Lung (tissue), 12 donors: ENCODE results near the gene PTPRB. TPM values are rescaled to one million over a fixed set of nuclear protein-coding genes. Genes with fewer than 3 reads are reported as not detected.
A peak's percentile ranks its signal among the peaks of the same experiment; 100 is the strongest.

Source experiments
- ATAC-seq: fragments of 200-7000 bp; cut with Tn5 transposase; one replicate; pipeline ENCODE4 v1.9.1; 2020; ENCODE audit warnings: moderate number of reproducible peaks; ENCODE audit not compliant: insufficient read depth, low FRiP score
- DNase-seq, 3 donors: peaks; one replicate each; pipeline ENCODE4 v3.0.0-alpha.2; 2013 to 2017
- H3K27ac ChIP-seq, 2 donors: one replicate each; pipeline ENCODE4 v1.5.1; 2013; ENCODE audit warnings: mild to moderate bottlenecking in 2 of 2, moderate library complexity in 2 of 2, control low read depth in 1 of 2, inconsistent platforms in 1 of 2, low read depth in 1 of 2, low read length in 1 of 2
- H3K27me3 ChIP-seq, 3 donors: one replicate each; pipeline ENCODE4 v1.5.1; 2013; ENCODE audit warnings: low read length in 2 of 3; ENCODE audit not compliant: control insufficient read depth in 3 of 3, insufficient read depth in 3 of 3
- H3K36me3 ChIP-seq, 4 donors: one replicate each; pipeline ENCODE4 v1.5.1; 2013; ENCODE audit warnings: low read length in 4 of 4, mild to moderate bottlenecking in 1 of 4, moderate library complexity in 1 of 4; ENCODE audit not compliant: control insufficient read depth in 4 of 4, insufficient read depth in 4 of 4
- H3K4me1 ChIP-seq, 5 donors: one replicate each; pipeline ENCODE4 v1.5.1; 2013; ENCODE audit warnings: low read length in 5 of 5, mild to moderate bottlenecking in 2 of 5, moderate library complexity in 1 of 5; ENCODE audit not compliant: control insufficient read depth in 5 of 5, insufficient read depth in 5 of 5
- H3K4me3 ChIP-seq: one replicate; pipeline ENCODE4 v1.5.1; 2013; ENCODE audit warnings: mild to moderate bottlenecking, control low read depth, moderate library complexity
- H3K9ac ChIP-seq, 2 donors: one replicate each; pipeline ENCODE4 v1.5.1; 2013; ENCODE audit warnings: low read length in 2 of 2, control low read depth in 1 of 2; ENCODE audit not compliant: insufficient read depth in 1 of 2
- H3K9me3 ChIP-seq, 4 donors: one replicate each; pipeline ENCODE4 v1.5.1; 2013; ENCODE audit warnings: low read length in 3 of 4, mild to moderate bottlenecking in 1 of 4, moderate library complexity in 1 of 4; ENCODE audit not compliant: control insufficient read depth in 4 of 4, insufficient read depth in 3 of 4
- WGBS, 2 donors: extraction: QIAGEN DNeasy Blood & Tissue Kit; methylation state at CpG; one replicate each; pipeline ENCODE4 v1.1.7; 2013; 5-methylcytosine and 5-hydroxymethylcytosine counted together
- polyA plus RNA-seq, 2 donors: library from polyadenylated mRNA; stranded (reverse); fragments of 200-250 nt; gene quantifications; one replicate each; pipeline ENCODE4 v1.2.1, GENCODE V29; 2013
- total RNA-seq, 2 donors: library from RNA; depleted of rRNA in 1 of 2; stranded (reverse); fragments of >200 nt in 1 of 2; gene quantifications; one replicate each; pipeline ENCODE4 v1.2.1, GENCODE V29; 2014 to 2021
- TF ChIP-seq, protein P1 (sequence below): IDR thresholded peaks from 2 replicates; pipeline ENCODE4 v1.5.1; 2012; ENCODE audit warnings: mild to moderate bottlenecking; ENCODE audit errors: control extremely low read depth, extremely low read depth
- donor health status: control.
- donor health status: control.
- donor health status: Bipolar disorder and iron deficiency.
- donor health status: healthy.
- donor health status: DM: yes; HTN: yes; CAD: no.

The PTPRB gene
- total and polyA plus RNA-seq, 4 donors = 15.5 to 93.6 (median 47.9) TPM

DNA sequence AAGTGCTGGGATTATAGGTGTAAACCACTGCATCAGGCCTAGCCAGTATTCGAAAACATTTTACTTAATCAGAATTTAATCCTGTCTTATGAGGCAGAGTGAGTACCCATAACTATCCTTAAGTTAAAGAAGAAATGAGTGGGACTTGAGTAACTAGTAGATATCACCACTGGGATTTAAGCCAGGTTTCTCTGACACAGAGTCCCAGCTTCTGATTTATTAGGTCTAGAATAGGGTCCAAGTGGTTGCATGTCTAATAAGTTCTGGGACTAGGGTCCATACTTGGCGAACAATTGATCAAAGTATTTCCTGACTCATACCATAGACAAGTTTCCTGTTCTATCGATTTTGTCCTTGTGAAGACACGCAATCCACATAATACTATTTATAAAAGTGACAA is 18.9 kb downstream of the PTPRB start:
- Histone ChIP-seq H3K9me3 (no peaks in the 10 kb centered on the region), H3K36me3 (no peaks in the 10 kb centered on the region), H3K27ac (no peak overlapping the region), H3K27me3 (no peaks in the 10 kb centered on the region), H3K9ac (no peak overlapping the region), H3K4me3 (no peak overlapping the region), H3K4me1 (peaks cover 0 to 14% (median 1%) of the 10 kb centered on the region in 5 donors)
- TF ChIP-seq, protein P1, sequence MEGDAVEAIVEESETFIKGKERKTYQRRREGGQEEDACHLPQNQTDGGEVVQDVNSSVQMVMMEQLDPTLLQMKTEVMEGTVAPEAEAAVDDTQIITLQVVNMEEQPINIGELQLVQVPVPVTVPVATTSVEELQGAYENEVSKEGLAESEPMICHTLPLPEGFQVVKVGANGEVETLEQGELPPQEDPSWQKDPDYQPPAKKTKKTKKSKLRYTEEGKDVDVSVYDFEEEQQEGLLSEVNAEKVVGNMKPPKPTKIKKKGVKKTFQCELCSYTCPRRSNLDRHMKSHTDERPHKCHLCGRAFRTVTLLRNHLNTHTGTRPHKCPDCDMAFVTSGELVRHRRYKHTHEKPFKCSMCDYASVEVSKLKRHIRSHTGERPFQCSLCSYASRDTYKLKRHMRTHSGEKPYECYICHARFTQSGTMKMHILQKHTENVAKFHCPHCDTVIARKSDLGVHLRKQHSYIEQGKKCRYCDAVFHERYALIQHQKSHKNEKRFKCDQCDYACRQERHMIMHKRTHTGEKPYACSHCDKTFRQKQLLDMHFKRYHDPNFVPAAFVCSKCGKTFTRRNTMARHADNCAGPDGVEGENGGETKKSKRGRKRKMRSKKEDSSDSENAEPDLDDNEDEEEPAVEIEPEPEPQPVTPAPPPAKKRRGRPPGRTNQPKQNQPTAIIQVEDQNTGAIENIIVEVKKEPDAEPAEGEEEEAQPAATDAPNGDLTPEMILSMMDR = no peak
- WGBS, 2 donors = 76 to 78% methylated on average over 4 of the region's 4 CpGs
- ATAC-seq (no peak), DNase-seq (no peak)

DNA sequence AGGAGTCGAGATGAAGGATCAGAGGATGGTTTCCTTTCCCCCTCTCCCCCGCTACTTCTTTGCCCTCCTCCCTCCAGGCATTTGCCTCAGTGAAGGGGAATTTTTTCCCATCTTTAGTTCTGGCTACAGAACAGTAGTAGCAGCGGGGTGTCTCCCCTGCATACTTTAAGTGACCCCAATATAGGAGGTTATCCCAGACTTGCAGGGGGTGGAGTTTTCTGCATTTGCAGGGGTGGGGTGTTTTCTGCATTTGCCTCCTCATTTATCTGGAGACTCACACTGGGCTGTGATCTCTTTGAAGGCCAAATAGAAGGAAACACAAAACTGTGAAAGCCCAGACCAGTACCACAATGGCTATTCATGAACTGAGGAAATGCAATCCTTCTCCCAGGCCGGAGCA is 19.8 kb downstream of the PTPRB start:
- WGBS, 2 donors = 69 to 73% methylated on average over 4 of the region's 4 CpGs
- no peak for ATAC-seq

DNA sequence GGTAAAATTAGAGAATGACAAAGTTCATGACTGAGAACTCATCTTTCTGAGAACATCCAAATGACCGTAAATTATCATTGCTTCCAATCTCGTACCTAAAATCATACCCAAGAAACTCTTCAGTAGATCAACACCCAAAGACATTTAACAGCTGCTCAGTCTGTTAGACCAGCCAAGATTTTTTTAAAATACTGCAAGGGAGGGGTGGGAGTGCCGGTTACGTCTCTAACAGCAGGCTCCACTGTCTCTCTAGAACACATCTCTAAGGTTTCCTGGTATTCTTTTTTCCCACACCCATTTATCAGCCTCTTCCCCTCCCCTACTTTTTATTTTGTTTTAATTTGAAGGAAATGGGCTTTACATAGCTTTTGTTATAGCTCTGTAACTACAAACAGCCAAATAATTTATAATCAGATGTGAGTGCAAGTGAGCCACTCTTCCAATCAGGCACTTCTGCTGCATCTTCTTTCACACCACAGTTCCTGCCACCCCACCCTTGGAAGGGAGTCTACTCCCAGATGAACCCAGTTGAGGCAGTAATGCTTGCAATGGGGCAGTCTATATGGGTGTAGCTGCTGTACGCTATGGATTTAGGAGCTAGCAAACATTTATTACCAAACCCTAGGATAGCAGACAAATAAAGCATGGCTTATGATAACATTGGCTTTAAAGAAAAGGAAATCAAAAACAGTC is 21.9 kb downstream of the PTPRB start:
- Histone ChIP-seq H3K36me3 (no peaks in the 10 kb centered on the region), H3K9me3 (no peaks in the 10 kb centered on the region), H3K27ac (no peak overlapping the region), H3K4me3 (no peak overlapping the region), H3K9ac (no peak overlapping the region), H3K27me3 (no peaks in the 10 kb centered on the region), H3K4me1 (peaks cover 0 to 14% (median 2%) of the 10 kb centered on the region in 5 donors)
- 58 to 71% methylated on average over 5 of the region's 5 CpGs for WGBS, 2 donors
- DNase-seq (peak in 2 of 3 donors; percentile 28 to 57), ATAC-seq (no peak)
- TF ChIP-seq, protein P1 = no peak

More for the DNA sequence above, 19.8 kb downstream of the PTPRB start:
- no peak overlapping the region for H3K4me3 ChIP-seq
- H3K9me3 ChIP-seq = no peaks in the 10 kb centered on the region
- no peaks in the 10 kb centered on the region for H3K27me3 ChIP-seq
- TF ChIP-seq, protein P1 = no peak
- no peak overlapping the region for H3K9ac ChIP-seq
- no peaks in the 10 kb centered on the region for H3K36me3 ChIP-seq
- no peak for DNase-seq
- H3K4me1 ChIP-seq = peaks cover 0 to 14% (median 1%) of the 10 kb centered on the region in 5 donors
- H3K27ac ChIP-seq = no peak overlapping the region
